Mesenchymal stem cell (in vitro differentiated cells and primary cell): ENCODE results near the gene ARMC2.

Experiments used
- DNase-seq: peaks from one replicate; pipeline ENCODE4 v3.0.0-alpha.2; 2013
- H2AFZ ChIP-seq: one replicate; pipeline ENCODE4 v1.6.1; 2013; ENCODE audit warnings: low read depth, mild to moderate bottlenecking, control low read depth, inconsistent platforms, low read length, moderate library complexity
- H2AK5ac ChIP-seq: 2 replicates; pipeline ENCODE4 v1.6.1; 2013; ENCODE audit warnings: low read length, moderate library complexity, mild to moderate bottlenecking, inconsistent platforms; ENCODE audit not compliant: severe bottlenecking
- H2BK120ac ChIP-seq: one replicate; pipeline ENCODE4 v1.6.1; 2013; ENCODE audit warnings: low read depth, mild to moderate bottlenecking, inconsistent platforms, low read length, moderate library complexity
- H2BK12ac ChIP-seq, 2 experiments: one replicate each; pipeline ENCODE4 v1.6.1; 2013; ENCODE audit warnings: inconsistent platforms in 2 of 2, low read length in 2 of 2, mild to moderate bottlenecking in 2 of 2, moderate library complexity in 2 of 2, control low read depth in 1 of 2
- H2BK15ac ChIP-seq: one replicate; pipeline ENCODE4 v1.6.1; 2013; ENCODE audit warnings: mild to moderate bottlenecking, low read depth, inconsistent platforms; ENCODE audit not compliant: poor library complexity, severe bottlenecking
- H2BK5ac ChIP-seq: 2 replicates; pipeline ENCODE4 v1.6.1; 2013; ENCODE audit warnings: low read depth, mild to moderate bottlenecking, low read length, control low read depth, inconsistent platforms; ENCODE audit not compliant: poor library complexity, severe bottlenecking
- H3K14ac ChIP-seq, 2 experiments: one replicate each; pipeline ENCODE4 v1.6.1; 2013; ENCODE audit warnings: inconsistent platforms in 2 of 2, low read length in 2 of 2, control low read depth in 1 of 2, mild to moderate bottlenecking in 1 of 2, moderate library complexity in 1 of 2
- H3K18ac ChIP-seq, 2 experiments: one replicate each; pipeline ENCODE4 v1.6.1; 2013; ENCODE audit warnings: inconsistent platforms in 2 of 2, low read length in 2 of 2, control low read depth in 1 of 2, low read depth in 1 of 2, mild to moderate bottlenecking in 1 of 2
- H3K23ac ChIP-seq, 2 experiments: one replicate each; pipeline ENCODE4 v1.6.1; 2013; ENCODE audit warnings: inconsistent platforms in 2 of 2, low read length in 2 of 2, mild to moderate bottlenecking in 2 of 2, moderate library complexity in 2 of 2, control low read depth in 1 of 2
- H3K27ac ChIP-seq: 2 replicates; pipeline ENCODE4 v1.5.1; 2013; ENCODE audit warnings: mild to moderate bottlenecking, moderate library complexity, low read length, control low read depth, inconsistent platforms; ENCODE audit not compliant: poor library complexity, severe bottlenecking
- H3K27me3 ChIP-seq, 2 experiments: 2 replicates each; pipeline versions ENCODE4 v1.6.1 to v1.7.0; 2013; ENCODE audit warnings: low read length in 2 of 2, mild to moderate bottlenecking in 2 of 2, moderate library complexity in 2 of 2, control low read depth in 1 of 2, inconsistent platforms in 1 of 2; ENCODE audit not compliant: control insufficient read depth in 1 of 2, insufficient read depth in 1 of 2
- H3K36me3 ChIP-seq, 2 experiments: 2 replicates each; pipeline versions ENCODE4 v1.6.1 to v1.7.0; 2013; ENCODE audit warnings: low read length in 2 of 2, control low read depth in 1 of 2, inconsistent platforms in 1 of 2, low read depth in 1 of 2, mild to moderate bottlenecking in 1 of 2; ENCODE audit not compliant: insufficient read depth in 2 of 2, control insufficient read depth in 1 of 2
- H3K4ac ChIP-seq, 2 experiments: one replicate each; pipeline ENCODE4 v1.6.1; 2013; ENCODE audit warnings: inconsistent platforms in 2 of 2, low read length in 2 of 2, mild to moderate bottlenecking in 2 of 2, moderate library complexity in 2 of 2, control low read depth in 1 of 2, low read depth in 1 of 2
- H3K4me1 ChIP-seq: 2 replicates; pipeline ENCODE4 v1.6.1; 2013; ENCODE audit warnings: low read depth, low read length, control low read depth; ENCODE audit not compliant: control insufficient read depth, insufficient read depth
- H3K4me2 ChIP-seq: 2 replicates; pipeline ENCODE4 v1.6.1; 2013; ENCODE audit warnings: low read length, mild to moderate bottlenecking, inconsistent platforms; ENCODE audit not compliant: poor library complexity, severe bottlenecking
- H3K4me3 ChIP-seq, 2 experiments: 2 replicates each; pipeline versions ENCODE4 v1.5.1 to v1.7.0; 2013; ENCODE audit warnings: low read length in 2 of 2, mild to moderate bottlenecking in 2 of 2, control low read depth in 1 of 2, low read depth in 1 of 2; ENCODE audit not compliant: insufficient read depth in 1 of 2
- H3K79me1 ChIP-seq: replicated peaks from 2 replicates; pipeline ENCODE4 v1.6.1; 2013; ENCODE audit warnings: mild to moderate bottlenecking, control low read depth, low read length, inconsistent platforms; ENCODE audit not compliant: poor library complexity, severe bottlenecking
- H3K9ac ChIP-seq: 2 replicates; pipeline ENCODE4 v1.7.0; 2013; ENCODE audit warnings: mild to moderate bottlenecking, low read length, moderate library complexity
- H3K9me3 ChIP-seq: 2 replicates; pipeline ENCODE4 v1.7.0; 2013; ENCODE audit warnings: mild to moderate bottlenecking, low read length; ENCODE audit not compliant: control insufficient read depth
- H4K8ac ChIP-seq: one replicate; pipeline ENCODE4 v1.6.1; 2013; ENCODE audit warnings: inconsistent platforms, mild to moderate bottlenecking, low read length, moderate library complexity
- H4K91ac ChIP-seq: one replicate; pipeline ENCODE4 v1.6.1; 2013; ENCODE audit warnings: mild to moderate bottlenecking, low read length, inconsistent platforms
- WGBS: methylation state at CpG from one replicate; pipeline ENCODE4 v1.1.7; 2013; ENCODE audit warnings: mixed read lengths; 5-methylcytosine and 5-hydroxymethylcytosine counted together

Gene ARMC2

GRCh38 chr6:108841377-108841855, 6.8 kb upstream of the ARMC2 start:
- H4K91ac ChIP-seq: no peak overlapping the region
- no peak overlapping the region for H3K4me2 ChIP-seq
- H3K4ac ChIP-seq: no peak overlapping the region
- H4K8ac ChIP-seq: no peak overlapping the region
- H3K27ac ChIP-seq: no peak overlapping the region
- peaks cover 8% of the 10 kb centered on the region for H3K4me1 ChIP-seq
- H3K79me1 ChIP-seq: no peaks in the 10 kb centered on the region
- H3K23ac ChIP-seq: no peak overlapping the region
- H3K14ac ChIP-seq: no peak overlapping the region
- H2AFZ ChIP-seq: no peak overlapping the region
- H3K36me3 ChIP-seq: no peaks in the 10 kb centered on the region
- no peak overlapping the region for H3K9ac ChIP-seq
- H2AK5ac ChIP-seq: no peak overlapping the region
- no peak overlapping the region for H2BK15ac ChIP-seq
- WGBS: 90% methylated on average over 5 of the region's 5 CpGs
- H2BK12ac ChIP-seq: no peak overlapping the region
- no peak overlapping the region for H3K18ac ChIP-seq
- H2BK5ac ChIP-seq: no peak overlapping the region
- no peaks in the 10 kb centered on the region for H3K27me3 ChIP-seq
- H3K4me3 ChIP-seq: no peak overlapping the region
- DNase-seq: no peak
- no peak overlapping the region for H2BK120ac ChIP-seq
- H3K9me3 ChIP-seq: no peaks in the 10 kb centered on the region

GRCh38 chr6:108844135-108844534, 4.1 kb upstream of the ARMC2 start:
- no peak overlapping the region for H3K23ac ChIP-seq

GRCh38 chr6:108845145-108845544, 3.1 kb upstream of the ARMC2 start:
- Histone ChIP-seq H3K14ac (no peak overlapping the region), H2BK12ac (no peak overlapping the region)
- DNase-seq: no peak

More at GRCh38 chr6:108844135-108844534, 4.1 kb upstream of the ARMC2 start:
- Histone ChIP-seq H4K91ac (no peak overlapping the region), H3K79me1 (peaks cover 6% of the 10 kb centered on the region), H3K36me3 (no peaks in the 10 kb centered on the region), H2BK120ac (no peak overlapping the region), H3K9me3 (no peaks in the 10 kb centered on the region), H4K8ac (no peak overlapping the region), H3K4ac (no peak overlapping the region), H2BK12ac (no peak overlapping the region), H3K18ac (no peak overlapping the region), H2BK5ac (no peak overlapping the region), H3K27me3 (no peaks in the 10 kb centered on the region), H2AK5ac (no peak overlapping the region), H2BK15ac (no peak overlapping the region), H3K9ac (no peak overlapping the region), H3K27ac (no peak overlapping the region), H3K4me2 (no peak overlapping the region), H3K4me3 (no peak overlapping the region), H2AFZ (no peak overlapping the region), H3K4me1 (peaks cover 2% of the 10 kb centered on the region), H3K14ac (no peak overlapping the region)
- no peak for DNase-seq
- WGBS: 85% methylated on average over 3 of the region's 3 CpGs

GRCh38 chr6:108846101-108846500, 2.1 kb upstream of the ARMC2 start:
- Histone ChIP-seq H2BK12ac (no peak overlapping the region), H3K9me3 (no peaks in the 10 kb centered on the region), H3K23ac (no peak overlapping the region), H3K36me3 (no peaks in the 10 kb centered on the region), H3K14ac (no peak overlapping the region), H2AFZ (no peak overlapping the region), H3K27ac (no peak overlapping the region), H3K4me2 (no peak overlapping the region), H2BK15ac (no peak overlapping the region), H4K8ac (no peak overlapping the region), H3K27me3 (no peaks in the 10 kb centered on the region), H3K18ac (no peak overlapping the region), H3K4me1 (peaks cover 2% of the 10 kb centered on the region), H3K79me1 (peaks cover 15% of the 10 kb centered on the region), H3K9ac (no peak overlapping the region), H3K4ac (no peak overlapping the region), H4K91ac (no peak overlapping the region), H2BK120ac (no peak overlapping the region), H2AK5ac (no peak overlapping the region), H3K4me3 (no peak overlapping the region), H2BK5ac (no peak overlapping the region)
- no peak for DNase-seq
- 94% methylated on average over 5 of the region's 5 CpGs for WGBS

More at GRCh38 chr6:108845145-108845544, 3.1 kb upstream of the ARMC2 start:
- Histone ChIP-seq H2AK5ac (no peak overlapping the region), H3K27me3 (no peaks in the 10 kb centered on the region), H3K79me1 (peaks cover 7% of the 10 kb centered on the region), H2BK15ac (no peak overlapping the region), H3K4me3 (no peak overlapping the region), H3K36me3 (no peaks in the 10 kb centered on the region), H3K9me3 (no peaks in the 10 kb centered on the region), H3K4me2 (no peak overlapping the region), H3K9ac (no peak overlapping the region), H3K23ac (no peak overlapping the region), H2BK5ac (no peak overlapping the region), H2BK120ac (no peak overlapping the region), H3K4me1 (peaks cover 2% of the 10 kb centered on the region), H3K18ac (no peak overlapping the region), H3K27ac (no peak overlapping the region), H4K8ac (no peak overlapping the region), H3K4ac (no peak overlapping the region), H4K91ac (no peak overlapping the region), H2AFZ (no peak overlapping the region)
